Keratinocyte (primary cell): ENCODE measurements around the gene TLE6. TPM values are rescaled to one million over a fixed set of nuclear protein-coding genes. Genes with fewer than 3 reads are reported as not detected.

ENCODE experiments used
- DNase-seq: peaks from one replicate; pipeline ENCODE4 v3.0.0-alpha.2; 2011; ENCODE audit warnings: low read depth, missing footprints, low spot score
- FAIRE-seq: peaks from 2 replicates; lab custom pipeline; 2011; peaks lifted over from hg19 to GRCh38; lab: Jason Lieb, UNC
- H2AFZ ChIP-seq: 2 replicates; pipeline ENCODE4 v1.6.0; 2012; ENCODE audit warnings: low read length, control low read depth, inconsistent platforms; ENCODE audit not compliant: control insufficient read depth
- H3K27ac ChIP-seq: 2 replicates; pipeline ENCODE4 v1.5.1; 2011; ENCODE audit warnings: low read length; ENCODE audit not compliant: control insufficient read depth, insufficient read depth
- H3K27me3 ChIP-seq: 3 replicates; pipeline ENCODE4 v1.6.0; 2011; ENCODE audit warnings: low read length; ENCODE audit not compliant: control insufficient read depth, insufficient read depth; ENCODE audit errors: extremely low read depth
- H3K36me3 ChIP-seq, 2 experiments: 2 replicates in 1 of 2; 3 replicates in 1 of 2; pipeline ENCODE4 v1.5.1; 2011; ENCODE audit warnings: low read length in 2 of 2, mild to moderate bottlenecking in 1 of 2; ENCODE audit not compliant: control insufficient read depth in 2 of 2, insufficient read depth in 2 of 2; ENCODE audit errors: extremely low read depth in 1 of 2
- H3K4me1 ChIP-seq: 3 replicates; pipeline ENCODE4 v1.5.1; 2011; ENCODE audit warnings: low read length; ENCODE audit not compliant: control insufficient read depth, insufficient read depth; ENCODE audit errors: extremely low read depth
- H3K4me2 ChIP-seq: 3 replicates; pipeline ENCODE4 v1.6.0; 2011; ENCODE audit warnings: low read depth, low read length; ENCODE audit not compliant: control insufficient read depth, insufficient read depth; ENCODE audit errors: extremely low read depth
- H3K4me3 ChIP-seq, 3 experiments: fragments of 200-600 bp in 1 of 3; sonication (generic) in 1 of 3; 2 replicates in 2 of 3; 3 replicates in 1 of 3; pipeline ENCODE4 v1.5.1; 2011 to 2016; ENCODE audit warnings: low read length in 3 of 3, mild to moderate bottlenecking in 3 of 3, control low read depth in 2 of 3, inconsistent platforms in 1 of 3, low read depth in 1 of 3, mixed read lengths in 1 of 3, mixed run types in 1 of 3, moderate library complexity in 1 of 3; ENCODE audit not compliant: control insufficient read depth in 2 of 3, insufficient read depth in 2 of 3; ENCODE audit errors: extremely low read depth in 1 of 3
- H3K79me2 ChIP-seq: 2 replicates; pipeline ENCODE4 v1.6.0; 2012; ENCODE audit warnings: low read length; ENCODE audit not compliant: control insufficient read depth, insufficient read depth
- H3K9ac ChIP-seq: 3 replicates; pipeline ENCODE4 v1.6.0; 2011; ENCODE audit warnings: low read length; ENCODE audit not compliant: control insufficient read depth, insufficient read depth; ENCODE audit errors: extremely low read depth
- H3K9me1 ChIP-seq: 3 replicates; pipeline ENCODE4 v1.6.0; 2011; ENCODE audit warnings: low read length; ENCODE audit not compliant: control insufficient read depth, insufficient read depth; ENCODE audit errors: extremely low read depth
- H3K9me3 ChIP-seq: 2 replicates; pipeline ENCODE4 v1.5.1; 2012; ENCODE audit warnings: low read depth, low read length; ENCODE audit not compliant: control insufficient read depth
- H4K20me1 ChIP-seq: 3 replicates; pipeline ENCODE4 v1.6.0; 2011; ENCODE audit warnings: low read length; ENCODE audit not compliant: control insufficient read depth, insufficient read depth; ENCODE audit errors: extremely low read depth
- CTCF ChIP-seq, 3 experiments: IDR thresholded peaks in 1 of 3; conservative IDR thresholded peaks in 1 of 3; optimal IDR thresholded peaks in 1 of 3; 2 replicates in 2 of 3; 3 replicates in 1 of 3; pipeline versions ENCODE3 to v1.5.1; 2011; ENCODE audit warnings: low read length in 3 of 3, mild to moderate bottlenecking in 3 of 3, moderate library complexity in 2 of 3, control low read depth in 1 of 3, inconsistent platforms in 1 of 3; ENCODE audit not compliant: insufficient read depth in 2 of 3; ENCODE audit errors: extremely low read depth in 1 of 3
- EZH2 ChIP-seq: IDR thresholded peaks from one replicate; pipeline ENCODE4 v1.6.1; 2012; ENCODE audit warnings: inconsistent platforms, mild to moderate bottlenecking, low read length, moderate library complexity
- dilution Hi-C: fragments of 300-500 bp; cut with MboI; formaldehyde crosslinking; loops from one replicate; pipeline ENCODE4 v1.7.0; 2020; ENCODE audit warnings: low sequenced_read_pairs; ENCODE audit not compliant: extremely low pct_ligation_motif_present
- polyA plus RNA-seq, 5 experiments: library from polyadenylated mRNA; depleted of rRNA in 3 of 5; stranded (reverse) in 3 of 5; stranded (forward) in 1 of 5; unstranded in 1 of 5; fragments of >200 nt; gene quantifications; 1 replicate in 1 of 5; 2 replicates in 3 of 5; 3 replicates in 1 of 5; pipeline versions ENCODE4 v1.2.1 to v1.2.3, GENCODE V29; 2011 to 2012; ENCODE audit warnings: missing spikeins in 2 of 5, low read depth in 1 of 5, low replicate concordance in 1 of 5

TLE6 gene
- polyA plus RNA-seq, 1 donor (not counting 4 experiments of a cell fraction or from before 2014, with no cell fraction given), result 1.2 TPM

GRCh38 chr19:2983351-2984214 lies 6.2 kb downstream of the TLE6 start:
- Histone ChIP-seq H3K4me1 (peaks cover 19% of the 10 kb centered on the region), H3K9ac (no peak overlapping the region), H3K27me3 (no peaks in the 10 kb centered on the region), H3K9me3 (no peaks in the 10 kb centered on the region), H4K20me1 (no peaks in the 10 kb centered on the region), H3K79me2 (no peaks in the 10 kb centered on the region), H2AFZ (peak overlapping the region; percentile 63), H3K4me2 (peak overlapping the region; percentile 53), H3K9me1 (no peaks in the 10 kb centered on the region), H3K27ac (peak overlapping the region; percentile 45), H3K36me3 (no peaks in the 10 kb centered on the region), H3K4me3 (peak overlapping the region in 1 of 3 experiments; percentile 37)
- TF ChIP-seq EZH2 (no peak), CTCF (optimal IDR thresholded peaks at IDR 0.05 in 1 of 3, IDR thresholded peaks at IDR 0.05 in 1 of 3, conservative IDR thresholded peaks at IDR 0.05 in 1 of 3; ENCODE audit: extremely low read depth in 1 of 3, insufficient read depth in 2 of 3, low read length in 3 of 3) (no peak)
- dilution Hi-C loops, result no loop called here
- no peak for DNase-seq
- peak; percentile 94 for FAIRE-seq

GRCh38 chr19:2984215-2984528 lies 6.8 kb downstream of the TLE6 start:
- FAIRE-seq (no peak), DNase-seq (no peak)
- peak overlapping the region in 1 of 3 experiments; percentile 37 for H3K4me3 ChIP-seq
- peaks cover 19% of the 10 kb centered on the region for H3K4me1 ChIP-seq
- no peak overlapping the region for H3K9ac ChIP-seq
- H4K20me1 ChIP-seq, result no peaks in the 10 kb centered on the region
- H2AFZ ChIP-seq, result peak overlapping the region; percentile 16
- H3K9me1 ChIP-seq, result no peaks in the 10 kb centered on the region
- no peak for TF ChIP-seq CTCF (optimal IDR thresholded peaks at IDR 0.05 in 1 of 3, IDR thresholded peaks at IDR 0.05 in 1 of 3, conservative IDR thresholded peaks at IDR 0.05 in 1 of 3; ENCODE audit: extremely low read depth in 1 of 3, insufficient read depth in 2 of 3, low read length in 3 of 3)
- TF ChIP-seq EZH2, result no peak
- H3K79me2 ChIP-seq, result no peaks in the 10 kb centered on the region
- H3K27ac ChIP-seq, result no peak overlapping the region
- H3K4me2 ChIP-seq, result peak overlapping the region; percentile 53
- dilution Hi-C loops, result no loop called here
- no peaks in the 10 kb centered on the region for H3K36me3 ChIP-seq
- no peaks in the 10 kb centered on the region for H3K27me3 ChIP-seq
- H3K9me3 ChIP-seq, result no peaks in the 10 kb centered on the region
